DND-41 (cell line): Measurements from ENCODE around the gene ARHGAP15.

Experiments
- CTCF ChIP-seq: IDR thresholded peaks from 2 replicates; pipeline ENCODE4 v1.5.1; 2012; ENCODE audit warnings: borderline replicate concordance, low read length, moderate library complexity, mild to moderate bottlenecking; ENCODE audit not compliant: poor library complexity, severe bottlenecking; ENCODE audit errors: extremely low read depth
- EZH2 ChIP-seq: IDR thresholded peaks from 3 replicates; pipeline ENCODE4 v1.6.1; 2012; ENCODE audit warnings: borderline replicate concordance, low read depth, mild to moderate bottlenecking, moderate library complexity, low read length, inconsistent platforms; ENCODE audit not compliant: severe bottlenecking

DNA sequence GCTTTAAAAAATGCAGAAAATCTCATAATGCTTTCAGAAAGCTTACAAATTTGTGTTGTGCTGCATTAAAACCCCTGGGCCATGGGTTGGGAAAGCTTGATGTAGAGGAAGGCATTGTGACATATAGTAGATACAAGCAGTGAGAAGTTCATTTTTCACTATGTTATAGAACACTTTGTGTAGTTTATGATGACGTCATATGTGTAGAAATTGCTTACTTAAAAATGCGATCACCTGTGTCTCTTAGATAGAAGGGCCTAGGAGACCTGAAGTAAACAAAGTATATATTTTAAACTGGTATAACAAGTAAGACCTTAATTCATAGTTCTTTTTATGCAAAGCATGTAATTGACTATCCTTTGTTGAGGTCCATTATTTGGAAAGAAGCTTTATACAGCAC is 393.5 kb downstream of the ARHGAP15 start:
- no peak for TF ChIP-seq CTCF
- TF ChIP-seq EZH2, result no peak
